K562 (cell line): ENCODE data around the gene TXLNG. TPM values are rescaled to one million over a fixed set of nuclear protein-coding genes. Genes with fewer than 3 reads are reported as not detected.

Experiments used
- ASH1L ChIP-seq: fragments of 450-650 bp; IDR thresholded peaks from 2 replicates; pipeline ENCODE4 v1.6.1; 2018; ENCODE audit warnings: borderline replicate concordance, mild to moderate bottlenecking, low read depth; ENCODE audit not compliant: partially characterized antibody
- BCL6 ChIP-seq: fragments of 250-450 bp; sonication (Bioruptor Pico); IDR thresholded peaks from 2 replicates; pipeline ENCODE4 v1.4.0; 2020
- BCOR ChIP-seq: fragments of 450-650 bp; IDR thresholded peaks from 2 replicates; pipeline ENCODE4 v1.6.1; 2016
- ETV6 ChIP-seq, 3 experiments: fragments of 150-350 bp in 1 of 3; sonication (generic) in 1 of 3; formaldehyde crosslinking in 1 of 3; IDR thresholded peaks; 2 replicates each; pipeline versions ENCODE4 v1.6.1 to v1.8.0; 2014 to 2022; ENCODE audit warnings: borderline replicate concordance in 2 of 3, low read depth in 2 of 3, antibody characterized with exemption in 1 of 3, low read length in 1 of 3, mild to moderate bottlenecking in 1 of 3, missing genetic modification reagents in 1 of 3
- L3MBTL2 ChIP-seq: fragments of 450-650 bp; IDR thresholded peaks from 2 replicates; pipeline ENCODE4 v1.6.1; 2016; ENCODE audit warnings: mild to moderate bottlenecking, moderate library complexity
- PHF8 ChIP-seq: fragments of 200-600 bp; sonication (generic); IDR thresholded peaks from 2 replicates; pipeline ENCODE4 v1.6.1; 2012; ENCODE audit warnings: mixed run types, mild to moderate bottlenecking, inconsistent platforms, low read length, moderate library complexity, borderline replicate concordance
- SMAD2 ChIP-seq: fragments of 150-350 bp; IDR thresholded peaks from 2 replicates; pipeline ENCODE4 v1.6.1; 2014; ENCODE audit warnings: low read depth, mild to moderate bottlenecking, low read length
- TAF1 ChIP-seq: IDR thresholded peaks from 2 replicates; pipeline ENCODE4 v1.6.1; 2011; ENCODE audit warnings: mild to moderate bottlenecking, low read length, moderate library complexity; ENCODE audit not compliant: insufficient read depth, control insufficient read depth, severe bottlenecking; ENCODE audit errors: extremely low read depth
- ZFX ChIP-seq: sonication (generic); formaldehyde crosslinking; IDR thresholded peaks from 2 replicates; pipeline ENCODE4 v1.8.0; 2022; ENCODE audit warnings: mild to moderate bottlenecking, missing genetic modification reagents, moderate library complexity
- ZNF398 ChIP-seq: fragments of 250-450 bp; sonication (Bioruptor Pico); IDR thresholded peaks from 2 replicates; pipeline ENCODE4 v1.8.0; 2021; ENCODE audit warnings: moderate library complexity, mild to moderate bottlenecking, inconsistent platforms
- ZNF644 ChIP-seq: fragments of 200-800 bp; sonication (Bioruptor generic); IDR thresholded peaks from 2 replicates; pipeline ENCODE4 v1.6.1; 2016; ENCODE audit warnings: low read depth, missing genetic modification characterization, missing compliant biosample characterization
- polyA plus RNA-seq, 8 experiments: library from polyadenylated mRNA; depleted of rRNA in 4 of 8; stranded (reverse) in 5 of 8; unstranded in 3 of 8; fragments of >200 nt; fragmentation: Nextera tagmentation in 2 of 8; fragmentation: Illumina TruSeq in 1 of 8; extraction: Ambion mirVana in 2 of 8; extraction: Trizol in 1 of 8; gene quantifications; 2 replicates each; pipeline versions ENCODE4 v1.2.1 to v1.2.3, GENCODE V29; 2011 to 2014; ENCODE audit warnings: inconsistent platforms in 1 of 8, missing spikeins in 1 of 8
- total RNA-seq, 7 experiments: library from RNA; depleted of rRNA in 6 of 7; stranded (reverse); fragments of >200 nt in 6 of 7; fragmentation: Illumina TruSeq in 2 of 7; extraction: Trizol in 2 of 7; gene quantifications; 2 replicates each; pipeline versions ENCODE4 v1.2.1 to v1.2.3, GENCODE V29; 2011 to 2021; ENCODE audit warnings: low replicate concordance in 1 of 7
- TF ChIP-seq, protein P1 (sequence below), 3 experiments: fragments of 200-800 bp in 1 of 3; fragments of 250-450 bp in 1 of 3; fragments of 450-650 bp in 1 of 3; sonication (Bioruptor Pico) in 1 of 3; sonication (Bioruptor generic) in 1 of 3; formaldehyde crosslinking in 1 of 3; IDR thresholded peaks; 2 replicates each; pipeline versions ENCODE4 v1.6.1 to v1.8.0; 2016 to 2022; ENCODE audit warnings: mild to moderate bottlenecking in 2 of 3, missing genetic modification characterization in 2 of 3, missing compliant biosample characterization in 1 of 3, moderate library complexity in 1 of 3

The TXLNG gene
- total and polyA plus RNA-seq, 9 of the 15 experiments (the other 6 are each of a cell fraction or from before 2014, with no cell fraction given), result 13.1 to 47.0 (median 31.6) TPM

DNA sequence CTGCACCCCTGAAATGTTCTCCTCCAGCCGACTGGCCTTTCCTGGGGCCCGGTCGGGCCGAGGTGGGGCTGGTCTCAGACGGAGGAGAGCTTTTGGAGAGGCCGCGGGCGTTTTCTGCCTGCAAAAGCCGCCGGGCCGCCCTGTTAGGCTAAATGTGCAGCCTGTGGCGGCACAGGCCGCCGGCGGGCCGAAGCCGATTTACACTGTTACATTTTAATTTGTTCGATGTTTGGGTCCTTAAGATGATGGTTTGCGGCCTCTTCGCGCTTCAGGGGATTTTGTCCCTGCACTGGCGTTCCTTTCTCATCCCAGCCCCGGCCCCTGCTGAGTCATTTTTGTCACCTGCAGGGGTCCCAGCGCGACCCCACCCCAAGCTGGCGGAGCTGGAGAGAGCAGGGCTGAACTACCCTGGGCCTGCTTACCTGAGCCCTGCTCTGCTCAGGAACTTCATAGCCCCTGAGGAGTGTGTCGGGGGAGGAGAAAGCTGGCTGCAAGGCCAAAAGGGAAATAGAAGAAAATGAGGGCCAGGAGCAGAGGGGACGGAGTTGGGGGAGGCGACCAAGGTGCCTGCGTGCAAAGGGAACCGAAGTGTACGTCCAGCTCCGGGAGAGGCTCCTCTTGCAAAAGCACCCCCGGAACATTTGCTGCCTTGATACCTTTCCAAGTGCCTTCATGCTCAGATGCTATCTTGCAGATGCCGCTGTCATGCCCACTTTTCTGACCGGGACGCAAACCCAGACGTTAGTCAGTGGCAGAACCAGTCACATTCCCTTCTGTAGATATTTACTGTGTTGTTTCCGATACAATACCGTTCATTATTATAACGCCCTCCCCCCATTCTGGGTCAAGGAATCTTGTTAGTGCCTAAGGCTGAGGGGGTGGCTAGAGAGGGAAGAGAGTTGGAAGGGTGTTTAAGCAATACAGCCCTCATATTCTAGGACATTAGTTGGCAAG lies 84.9 kb downstream of the TXLNG start (continued):
- TF ChIP-seq, protein P1, sequence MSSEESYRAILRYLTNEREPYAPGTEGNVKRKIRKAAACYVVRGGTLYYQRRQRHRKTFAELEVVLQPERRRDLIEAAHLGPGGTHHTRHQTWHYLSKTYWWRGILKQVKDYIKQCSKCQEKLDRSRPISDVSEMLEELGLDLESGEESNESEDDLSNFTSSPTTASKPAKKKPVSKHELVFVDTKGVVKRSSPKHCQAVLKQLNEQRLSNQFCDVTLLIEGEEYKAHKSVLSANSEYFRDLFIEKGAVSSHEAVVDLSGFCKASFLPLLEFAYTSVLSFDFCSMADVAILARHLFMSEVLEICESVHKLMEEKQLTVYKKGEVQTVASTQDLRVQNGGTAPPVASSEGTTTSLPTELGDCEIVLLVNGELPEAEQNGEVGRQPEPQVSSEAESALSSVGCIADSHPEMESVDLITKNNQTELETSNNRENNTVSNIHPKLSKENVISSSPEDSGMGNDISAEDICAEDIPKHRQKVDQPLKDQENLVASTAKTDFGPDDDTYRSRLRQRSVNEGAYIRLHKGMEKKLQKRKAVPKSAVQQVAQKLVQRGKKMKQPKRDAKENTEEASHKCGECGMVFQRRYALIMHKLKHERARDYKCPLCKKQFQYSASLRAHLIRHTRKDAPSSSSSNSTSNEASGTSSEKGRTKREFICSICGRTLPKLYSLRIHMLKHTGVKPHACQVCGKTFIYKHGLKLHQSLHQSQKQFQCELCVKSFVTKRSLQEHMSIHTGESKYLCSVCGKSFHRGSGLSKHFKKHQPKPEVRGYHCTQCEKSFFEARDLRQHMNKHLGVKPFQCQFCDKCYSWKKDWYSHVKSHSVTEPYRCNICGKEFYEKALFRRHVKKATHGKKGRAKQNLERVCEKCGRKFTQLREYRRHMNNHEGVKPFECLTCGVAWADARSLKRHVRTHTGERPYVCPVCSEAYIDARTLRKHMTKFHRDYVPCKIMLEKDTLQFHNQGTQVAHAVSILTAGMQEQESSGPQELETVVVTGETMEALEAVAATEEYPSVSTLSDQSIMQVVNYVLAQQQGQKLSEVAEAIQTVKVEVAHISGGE (CRISPR knock-in tag; IDR thresholded peaks at IDR 0.05), result 0 out of 6 replicates have a peak, but pooled peaks of 1 of the 3 experiments have one; percentile 32
- no peak for TF ChIP-seq ZNF644 (tag)
- no peak for TF ChIP-seq TAF1
- no peak for TF ChIP-seq SMAD2
- no peak for TF ChIP-seq BCL6
- TF ChIP-seq ZFX (CRISPR knock-in tag), result peak; percentile 73
- no peak for TF ChIP-seq ETV6 (IDR thresholded peaks at IDR 0.05; ENCODE audit: borderline replicate concordance in 1 of 2, low read depth in 2 of 2, low read length in 1 of 2)
- TF ChIP-seq ETV6 (CRISPR knock-in tag; IDR thresholded peaks at IDR 0.05; ENCODE audit: borderline replicate concordance), result no peak
- TF ChIP-seq PHF8, result peak; percentile 48; the same call in 1 of the 2 replicates
- no peak for TF ChIP-seq BCOR
- TF ChIP-seq ZNF398 (CRISPR knock-in tag), result no peak
- TF ChIP-seq ASH1L, result no peak
- peak; percentile 48; the same call in 1 of the 2 replicates for TF ChIP-seq L3MBTL2
